ENCODE results near the gene TP53AIP1.

TP53AIP1 gene

DNA sequence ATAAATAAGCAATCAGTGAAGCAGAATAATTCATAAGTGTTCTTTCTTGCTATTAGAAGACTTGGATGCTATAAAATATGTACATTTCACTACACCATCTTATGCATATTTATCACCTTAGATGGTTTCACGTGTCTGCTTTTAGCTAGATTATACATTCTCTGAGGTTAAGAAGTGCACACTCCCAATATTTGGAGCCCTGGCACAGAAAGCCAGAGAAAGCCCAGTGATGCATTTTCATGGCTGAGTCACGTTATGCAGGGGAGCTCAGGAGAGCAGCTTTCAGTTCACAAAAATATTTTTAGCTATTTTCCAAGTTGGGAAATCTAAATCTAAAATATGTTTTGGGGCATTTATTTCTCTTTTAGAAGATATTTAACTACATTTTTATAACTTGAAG is 5.1 kb upstream of the TP53AIP1 start:
- no peak overlapping the region for H3K4me3 ChIP-seq (replicated peaks; ENCODE audit: low read depth, low read length)
- TF ChIP-seq, protein P1, sequence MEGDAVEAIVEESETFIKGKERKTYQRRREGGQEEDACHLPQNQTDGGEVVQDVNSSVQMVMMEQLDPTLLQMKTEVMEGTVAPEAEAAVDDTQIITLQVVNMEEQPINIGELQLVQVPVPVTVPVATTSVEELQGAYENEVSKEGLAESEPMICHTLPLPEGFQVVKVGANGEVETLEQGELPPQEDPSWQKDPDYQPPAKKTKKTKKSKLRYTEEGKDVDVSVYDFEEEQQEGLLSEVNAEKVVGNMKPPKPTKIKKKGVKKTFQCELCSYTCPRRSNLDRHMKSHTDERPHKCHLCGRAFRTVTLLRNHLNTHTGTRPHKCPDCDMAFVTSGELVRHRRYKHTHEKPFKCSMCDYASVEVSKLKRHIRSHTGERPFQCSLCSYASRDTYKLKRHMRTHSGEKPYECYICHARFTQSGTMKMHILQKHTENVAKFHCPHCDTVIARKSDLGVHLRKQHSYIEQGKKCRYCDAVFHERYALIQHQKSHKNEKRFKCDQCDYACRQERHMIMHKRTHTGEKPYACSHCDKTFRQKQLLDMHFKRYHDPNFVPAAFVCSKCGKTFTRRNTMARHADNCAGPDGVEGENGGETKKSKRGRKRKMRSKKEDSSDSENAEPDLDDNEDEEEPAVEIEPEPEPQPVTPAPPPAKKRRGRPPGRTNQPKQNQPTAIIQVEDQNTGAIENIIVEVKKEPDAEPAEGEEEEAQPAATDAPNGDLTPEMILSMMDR (IDR thresholded peaks at IDR 0.05; ENCODE audit: low read depth, low read length, missing control alignments) = no peak
- no peak for DNase-seq (ENCODE audit: extremely low read depth, low read depth)

DNA sequence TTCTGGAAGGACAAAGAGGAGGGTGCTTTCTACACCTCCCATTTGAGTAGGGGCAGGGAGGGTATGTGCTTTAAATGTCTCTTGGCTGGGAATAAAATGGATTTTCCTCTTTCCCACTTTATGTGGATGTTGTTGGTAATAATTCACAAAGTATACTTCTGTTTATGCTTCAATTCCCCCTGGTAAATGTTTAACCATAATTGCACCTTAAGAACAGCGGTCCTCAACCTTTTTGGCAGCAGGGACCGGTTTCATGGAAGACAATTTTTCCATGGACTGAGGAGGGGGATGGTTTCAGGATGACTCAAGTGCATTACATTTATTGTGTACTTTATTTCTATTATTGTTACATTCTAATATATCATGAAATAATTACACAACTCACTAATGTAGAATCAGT is 4.0 kb upstream of the TP53AIP1 start:
- DNase-seq (ENCODE audit: extremely low read depth, low read depth) = no peak
- TF ChIP-seq, protein P1 (IDR thresholded peaks at IDR 0.05; ENCODE audit: low read depth, low read length, missing control alignments) = no peak

DNA sequence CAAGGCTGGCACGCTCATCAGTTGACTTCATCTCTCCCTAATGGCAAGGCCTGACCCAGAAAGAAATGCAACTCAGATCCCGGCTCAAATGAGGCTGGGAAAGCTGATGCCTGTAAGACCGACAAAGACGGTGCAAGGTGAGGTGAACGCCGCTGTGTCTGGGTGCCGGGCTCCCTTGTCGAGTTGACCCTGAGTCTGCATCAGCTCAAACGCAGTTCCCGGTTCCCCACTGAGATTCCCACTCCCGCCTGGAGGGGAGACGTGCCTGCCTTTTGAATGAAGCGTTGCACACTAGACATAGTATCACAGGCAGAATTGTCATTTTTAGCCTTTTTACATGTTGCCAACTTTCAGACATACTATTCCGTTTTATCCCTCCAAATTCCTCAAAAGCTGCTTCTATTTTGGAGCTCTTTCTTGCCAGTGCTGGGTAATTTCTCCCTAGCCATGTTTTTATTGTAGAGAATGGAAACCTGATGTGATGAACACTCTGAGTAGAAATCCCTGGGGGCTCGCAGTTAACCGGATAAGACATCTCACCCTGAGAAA is 831 bp upstream of the TP53AIP1 start:
- TF ChIP-seq, protein P1 (IDR thresholded peaks at IDR 0.05; ENCODE audit: low read depth, low read length, missing control alignments) = no peak
- DNase-seq (ENCODE audit: extremely low read depth, low read depth) = no peak
- no peak overlapping the region for H3K4me3 ChIP-seq (replicated peaks; ENCODE audit: low read depth, low read length)

More for the DNA sequence above, 4.0 kb upstream of the TP53AIP1 start:
- H3K4me3 ChIP-seq (replicated peaks; ENCODE audit: low read depth, low read length) = no peak overlapping the region

DNA sequence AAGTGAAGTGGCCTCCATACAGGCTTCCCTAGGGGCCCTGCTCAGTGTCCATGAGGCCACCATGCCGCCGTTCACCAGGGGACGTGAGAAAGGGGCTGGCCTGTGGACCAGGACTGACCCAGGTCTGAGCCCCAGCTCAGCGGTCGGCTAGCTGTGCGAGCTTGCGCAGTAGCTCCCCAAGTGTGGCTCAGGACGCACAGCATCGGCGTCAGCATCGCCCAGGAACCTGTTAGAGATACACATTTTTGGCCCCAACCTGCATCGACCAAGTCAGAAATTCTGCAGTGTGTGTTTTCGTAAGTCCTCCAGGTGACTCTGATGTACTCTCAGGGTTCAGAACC is 429 bp downstream of the TP53AIP1 start:
- TF ChIP-seq, protein P1 (IDR thresholded peaks at IDR 0.05; ENCODE audit: low read depth, low read length, missing control alignments) = no peak
- DNase-seq (ENCODE audit: extremely low read depth, low read depth) = no peak
- no peak overlapping the region for H3K4me3 ChIP-seq (replicated peaks; ENCODE audit: low read depth, low read length)

DNA sequence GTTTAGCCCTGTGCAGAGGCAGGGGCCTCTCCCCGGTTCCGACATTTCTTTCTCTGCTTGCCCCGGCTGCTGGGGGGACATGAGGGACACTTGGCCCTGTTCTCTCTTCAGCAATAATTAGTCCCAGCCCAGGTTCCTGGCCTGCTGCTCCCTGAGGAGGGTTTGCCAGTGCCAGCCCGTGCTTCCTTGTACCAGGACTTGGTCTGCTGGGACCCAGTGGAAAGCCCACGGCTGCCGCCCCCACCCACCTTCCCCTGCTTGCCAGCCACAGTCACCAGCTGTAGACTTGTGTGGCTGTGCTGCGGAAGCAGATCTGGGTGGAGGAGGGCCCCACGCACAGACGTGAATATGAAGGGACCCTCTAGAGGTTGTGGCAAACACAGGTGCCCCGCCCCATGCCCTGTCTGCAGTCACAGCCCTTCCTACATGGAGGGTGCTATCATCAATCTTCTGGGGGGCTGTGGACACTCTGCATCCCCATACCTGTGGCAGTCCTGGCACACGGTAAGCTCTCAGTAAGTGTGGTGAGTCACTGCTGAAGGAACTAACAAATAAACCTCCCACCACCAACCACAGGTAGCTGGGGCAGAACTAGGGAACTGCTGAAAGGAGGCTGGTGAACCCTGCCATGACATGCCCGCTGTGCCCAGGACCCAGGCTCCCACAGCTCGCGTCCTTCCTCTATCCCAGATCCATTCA is 949 bp downstream of the TP53AIP1 start:
- TF ChIP-seq, protein P1 (IDR thresholded peaks at IDR 0.05; ENCODE audit: low read depth, low read length, missing control alignments) = no peak

DNA sequence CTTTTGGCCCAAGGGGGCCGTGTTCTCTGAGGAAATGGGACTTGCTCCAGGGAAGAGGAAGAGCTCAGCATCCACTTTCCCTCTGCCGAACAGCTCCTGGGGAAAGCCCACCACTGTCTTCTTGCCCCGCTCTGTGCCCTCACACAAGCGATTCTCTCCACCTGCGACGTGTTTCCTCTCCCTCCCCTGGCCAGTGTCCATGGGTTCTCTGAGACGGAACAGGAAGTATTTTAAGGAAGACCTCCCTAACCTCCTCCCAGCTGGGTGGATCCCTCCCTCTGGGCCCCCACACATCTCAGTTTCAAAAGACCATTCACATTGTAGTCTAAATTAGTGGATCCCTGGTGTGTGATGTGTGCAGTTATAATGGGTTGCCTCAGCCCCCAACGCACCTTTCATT is 1.6 kb downstream of the TP53AIP1 start:
- no peak for DNase-seq (ENCODE audit: extremely low read depth, low read depth)
- no peak overlapping the region for H3K4me3 ChIP-seq (replicated peaks; ENCODE audit: low read depth, low read length)
- TF ChIP-seq, protein P1 (IDR thresholded peaks at IDR 0.05; ENCODE audit: low read depth, low read length, missing control alignments) = no peak

More for the DNA sequence above, 949 bp downstream of the TP53AIP1 start:
- DNase-seq (ENCODE audit: extremely low read depth, low read depth) = no peak
- no peak overlapping the region for H3K4me3 ChIP-seq (replicated peaks; ENCODE audit: low read depth, low read length)

Measured in HFF-Myc (cell line).